Upper lobe of right lung (tissue), 1 donor: ENCODE measurements around the gene UBQLN3. TPM values are rescaled to one million over a fixed set of nuclear protein-coding genes. Genes with fewer than 3 reads are reported as not detected.

ENCODE experiments used
- ATAC-seq: fragments of 200-7000 bp; cut with Tn5 transposase; one replicate; pipeline ENCODE4 v1.9.1; 2020; ENCODE audit warnings: mild to moderate bottlenecking, moderate library complexity
- DNase-seq: peaks from one replicate; pipeline ENCODE4 v3.0.0-alpha.2; 2020
- H3K27ac ChIP-seq: fragments of 200-600 bp; one replicate; pipeline ENCODE4 v1.8.0; 2022
- H3K27me3 ChIP-seq: fragments of 200-600 bp; one replicate; pipeline ENCODE4 v1.8.0; 2022; ENCODE audit warnings: mild to moderate bottlenecking
- H3K36me3 ChIP-seq: fragments of 200-600 bp; one replicate; pipeline ENCODE4 v1.8.0; 2022
- H3K4me1 ChIP-seq: fragments of 200-600 bp; one replicate; pipeline ENCODE4 v1.8.0; 2022
- H3K4me3 ChIP-seq: fragments of 200-600 bp; one replicate; pipeline ENCODE4 v1.8.0; 2022; ENCODE audit warnings: mild to moderate bottlenecking
- H3K9me3 ChIP-seq: fragments of 200-600 bp; one replicate; pipeline ENCODE4 v1.8.0; 2022
- CTCF ChIP-seq: fragments of 200-600 bp; IDR thresholded peaks from one replicate; pipeline ENCODE4 v1.8.0; 2022; ENCODE audit warnings: antibody characterized with exemption
- intact Hi-C: fragments of 100-400 bp; cut with DNase I; formaldehyde crosslinking; loops from one replicate; pipeline ENCODE4 v1.11.0; 2022
- total RNA-seq: library from RNA; stranded (reverse); fragmentation: NEBNext Ultra II Directional; extraction: Animal tissue kit (Norgen Biotek cat#: 25700); gene quantifications from one replicate; pipeline ENCODE4 v1.2.1, GENCODE V29; 2021
- donor health status: DM: no; HTN: yes; CAD: no; lungs with severe emphysema.

The UBQLN3 gene
- total RNA-seq, 1 donor from 2014 or later: 0.14 TPM

- no peak overlapping the region for H3K4me3 ChIP-seq
- DNase-seq: no peak
- H3K27me3 ChIP-seq: no peaks in the 10 kb centered on the region
- intact Hi-C loops: no loop called here
- peak; percentile 90 for ATAC-seq
- H3K36me3 ChIP-seq: no peaks in the 10 kb centered on the region
- no peaks in the 10 kb centered on the region for H3K4me1 ChIP-seq
- H3K27ac ChIP-seq: no peak overlapping the region
- TF ChIP-seq CTCF: peak; percentile 86
- no peaks in the 10 kb centered on the region for H3K9me3 ChIP-seq
Observed at GRCh38 chr11:5476186-5476819, 33.5 kb downstream of the UBQLN3 start.

GRCh38 chr11:5473921-5474320, 35.8 kb downstream of the UBQLN3 start:
- ATAC-seq: no peak

GRCh38 chr11:5467527-5467926, 42.2 kb downstream of the UBQLN3 start:
- no peak for TF ChIP-seq CTCF
- Histone ChIP-seq H3K27ac (no peak overlapping the region), H3K4me3 (no peak overlapping the region), H3K9me3 (no peaks in the 10 kb centered on the region), H3K36me3 (no peaks in the 10 kb centered on the region), H3K4me1 (no peaks in the 10 kb centered on the region), H3K27me3 (no peaks in the 10 kb centered on the region)
- intact Hi-C loops: loop anchor here (10.0 kb wide), 1 partner anchor 337 kb away; the partner anchor contains the start of gene OR52N2
- ATAC-seq: no peak
- DNase-seq: no peak

More at GRCh38 chr11:5473921-5474320, 35.8 kb downstream of the UBQLN3 start:
- intact Hi-C loops: no loop called here
- TF ChIP-seq CTCF: no peak
- no peaks in the 10 kb centered on the region for H3K36me3 ChIP-seq
- no peak overlapping the region for H3K4me3 ChIP-seq
- no peaks in the 10 kb centered on the region for H3K27me3 ChIP-seq
- DNase-seq: no peak
- no peak overlapping the region for H3K27ac ChIP-seq
- no peaks in the 10 kb centered on the region for H3K4me1 ChIP-seq
- no peaks in the 10 kb centered on the region for H3K9me3 ChIP-seq

- DNase-seq (no peak), ATAC-seq (no peak)
- H3K9me3 ChIP-seq: no peaks in the 10 kb centered on the region
- intact Hi-C loops: loop anchor here (10.0 kb wide), 1 partner anchor 344 kb away; the partner anchor contains the start of gene OR52N2
- no peaks in the 10 kb centered on the region for H3K36me3 ChIP-seq
- no peak for TF ChIP-seq CTCF
- no peak overlapping the region for H3K27ac ChIP-seq
- no peaks in the 10 kb centered on the region for H3K4me1 ChIP-seq
- H3K4me3 ChIP-seq: no peak overlapping the region
- no peaks in the 10 kb centered on the region for H3K27me3 ChIP-seq
Observed at GRCh38 chr11:5460983-5461621, 48.7 kb downstream of the UBQLN3 start.

Other genes starting within 250 kb of the UBQLN3 start
- not detected for gene HBE1, start 240.0 kb downstream of the UBQLN3 start, total RNA-seq
- gene OR51B4, start 208.0 kb downstream of the UBQLN3 start, total RNA-seq: not detected
- not detected for gene OR51B2, start 185.7 kb downstream of the UBQLN3 start, total RNA-seq
- gene OR51B5, start 166.4 kb downstream of the UBQLN3 start, total RNA-seq: not detected
- not detected for gene OR51B6, start 158.4 kb downstream of the UBQLN3 start, total RNA-seq
- gene OR51M1, start 126.1 kb downstream of the UBQLN3 start, total RNA-seq: not detected
- not detected for gene OR51Q1, start 87.8 kb downstream of the UBQLN3 start, total RNA-seq
- not detected for gene OR51I1, start 68.4 kb downstream of the UBQLN3 start, total RNA-seq
- not detected for gene OR51I2, start 60.6 kb downstream of the UBQLN3 start, total RNA-seq
- gene OR52D1, start 21.3 kb downstream of the UBQLN3 start, total RNA-seq: not detected
- 0.72 TPM for gene UBQLNL, start 6.7 kb upstream of the UBQLN3 start, total RNA-seq
- 0.90 TPM for gene OR52H1, start 38.6 kb upstream of the UBQLN3 start, total RNA-seq
- not detected for gene OR52B6, start 70.9 kb upstream of the UBQLN3 start, total RNA-seq
- 2.4 TPM for gene TRIM6, start 86.7 kb upstream of the UBQLN3 start, total RNA-seq
- 10.4 TPM for gene TRIM34, start 115.0 kb upstream of the UBQLN3 start, total RNA-seq
- gene TRIM5, start 175.1 kb upstream of the UBQLN3 start, total RNA-seq: 44.4 TPM
- gene TRIM22, start 179.8 kb upstream of the UBQLN3 start, total RNA-seq: 203 TPM
- gene OR56B1, start 226.5 kb upstream of the UBQLN3 start, total RNA-seq: 0.17 TPM
- gene OR52N4, start 244.3 kb upstream of the UBQLN3 start, total RNA-seq: 0.93 TPM